Skin epidermis (tissue), 12 donors: ENCODE data around the gene KRT72.
A peak's percentile ranks its signal among the peaks of the same experiment; 100 is the strongest.

ENCODE experiments used
- H3K27ac ChIP-seq, 21 experiments: fragments of 200-600 bp; sonication (generic) in 11 of 21; one replicate each; pipeline ENCODE4 v1.5.0; 2020; ENCODE audit warnings: mild to moderate bottlenecking in 3 of 21, inconsistent platforms in 2 of 21, moderate library complexity in 2 of 21
- H3K4me3 ChIP-seq, 7 experiments: fragments of 200-600 bp; sonication (generic) in 2 of 7; one replicate each; pipeline ENCODE4 v1.5.0; 2020; ENCODE audit warnings: inconsistent platforms in 2 of 7, mild to moderate bottlenecking in 2 of 7, moderate library complexity in 1 of 7

The KRT72 gene

DNA sequence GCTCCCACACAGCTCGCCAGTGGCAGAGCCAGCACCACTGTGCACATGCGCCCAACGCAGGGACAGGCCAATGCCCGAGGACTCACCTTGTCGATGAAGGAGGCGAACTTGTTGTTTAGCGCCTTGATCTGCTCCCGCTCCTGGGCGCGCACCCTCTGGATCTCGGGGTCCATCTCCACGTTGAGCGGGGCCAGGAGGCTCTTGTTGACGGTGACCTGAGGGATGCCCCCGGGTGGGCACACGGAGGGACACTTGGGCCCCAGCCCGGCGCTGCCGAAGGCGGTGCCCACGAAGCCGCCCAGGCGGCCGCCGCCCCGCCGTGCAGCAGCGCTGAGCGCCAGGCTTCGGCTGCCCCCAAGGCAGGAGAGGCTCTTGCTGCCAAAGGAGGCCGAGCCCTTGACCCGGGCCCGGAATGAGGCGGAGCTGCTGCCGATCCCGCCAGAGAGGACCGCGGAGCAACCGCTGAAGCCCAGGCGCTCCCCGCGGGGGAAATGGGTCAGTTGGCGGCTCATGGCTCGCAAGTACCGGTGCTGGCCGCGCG lies at the start of gene KRT72:
Gene KRT72, minus strand, starts transcription at position 523 of the 541 bp plus-strand sequence. Its CDS starts 11 bp downstream, at position 512.
- no peak within 1 kb of the TSS for H3K27ac ChIP-seq
- H3K4me3 ChIP-seq: no peak within 1 kb of the TSS

DNA sequence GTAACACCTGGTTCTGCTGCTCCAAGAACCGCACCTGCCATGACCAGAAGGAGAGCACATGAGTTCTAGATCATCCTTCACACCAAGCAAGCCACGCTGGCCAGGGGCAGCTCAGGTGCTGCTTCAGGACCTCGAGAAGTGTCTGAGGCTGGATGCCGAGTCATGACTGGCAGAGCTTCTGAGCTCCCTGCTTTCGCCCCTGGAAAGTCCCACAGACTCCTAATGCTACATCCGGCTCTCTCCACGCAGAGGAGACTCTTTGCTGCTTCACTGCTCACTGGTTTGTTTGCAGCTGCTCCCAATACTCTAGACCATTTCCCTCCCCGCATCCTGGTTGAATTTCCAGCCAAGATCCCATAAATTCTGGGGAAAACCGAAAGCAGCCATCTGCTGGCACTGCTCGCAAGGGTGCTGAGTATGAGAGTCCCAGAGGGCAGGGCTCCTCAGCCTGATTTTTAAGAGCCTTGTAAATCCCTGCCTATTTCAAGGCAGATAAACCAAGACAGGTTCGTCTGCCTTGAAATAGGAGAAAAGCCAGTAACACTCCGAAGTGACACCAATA lies 49.3 kb upstream of the KRT72 start:
- H3K4me3 ChIP-seq: no peak overlapping the region
- H3K27ac ChIP-seq: peak overlapping the region in 11 of 21 experiments; percentile 6 to 50 (median 23)

- Histone ChIP-seq H3K27ac (no peak overlapping the region), H3K4me3 (no peak overlapping the region)
These were observed 47.8 kb upstream of the KRT72 start for GRCh38 chr12:52649066-52649465.

GRCh38 chr12:52648012-52648550 lies 46.8 kb upstream of the KRT72 start:
- H3K27ac ChIP-seq: no peak overlapping the region
- no peak overlapping the region for H3K4me3 ChIP-seq

GRCh38 chr12:52647601-52648000 lies 46.3 kb upstream of the KRT72 start:
- no peak overlapping the region for H3K27ac ChIP-seq
- H3K4me3 ChIP-seq: no peak overlapping the region

DNA sequence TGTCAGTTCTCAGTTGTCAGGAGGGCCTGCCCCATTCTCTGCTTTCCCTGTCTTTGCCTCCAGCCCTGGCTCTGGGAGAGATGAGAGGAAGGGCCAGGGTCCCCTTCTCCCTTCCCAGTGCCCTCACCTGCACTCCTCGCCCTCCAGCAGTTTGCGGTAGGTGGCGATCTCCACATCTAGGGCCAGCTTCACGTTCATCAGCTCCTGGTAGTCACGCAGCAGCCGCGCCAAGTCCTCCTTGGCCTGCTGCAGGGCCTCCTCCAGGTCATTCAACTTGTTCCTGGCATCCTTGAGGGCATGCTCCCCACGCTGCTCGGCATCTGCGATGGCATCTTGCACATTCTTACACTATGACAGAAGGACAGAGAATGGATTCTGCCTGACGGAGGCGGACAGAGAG lies 45.4 kb upstream of the KRT72 start:
- H3K27ac ChIP-seq: no peak overlapping the region
- no peak overlapping the region for H3K4me3 ChIP-seq

GRCh38 chr12:52645982-52646381 lies 44.7 kb upstream of the KRT72 start:
- H3K27ac ChIP-seq: peak overlapping the region in 5 of 21 experiments; percentile 1 to 65 (median 24)
- H3K4me3 ChIP-seq: no peak overlapping the region

- peak overlapping the region in 5 of 21 experiments; percentile 23 to 65 (median 50) for H3K27ac ChIP-seq
- H3K4me3 ChIP-seq: no peak overlapping the region
These were observed 44.0 kb upstream of the KRT72 start for GRCh38 chr12:52645120-52645761.

- Histone ChIP-seq H3K4me3 (no peak overlapping the region), H3K27ac (no peak overlapping the region)
These were observed 42.8 kb upstream of the KRT72 start for GRCh38 chr12:52644078-52644415.

GRCh38 chr12:52643233-52644077 lies 42.2 kb upstream of the KRT72 start:
- Histone ChIP-seq H3K27ac (no peak overlapping the region), H3K4me3 (no peak overlapping the region)

GRCh38 chr12:52641468-52641867 lies 40.2 kb upstream of the KRT72 start:
- no peak overlapping the region for H3K27ac ChIP-seq
- H3K4me3 ChIP-seq: no peak overlapping the region

DNA sequence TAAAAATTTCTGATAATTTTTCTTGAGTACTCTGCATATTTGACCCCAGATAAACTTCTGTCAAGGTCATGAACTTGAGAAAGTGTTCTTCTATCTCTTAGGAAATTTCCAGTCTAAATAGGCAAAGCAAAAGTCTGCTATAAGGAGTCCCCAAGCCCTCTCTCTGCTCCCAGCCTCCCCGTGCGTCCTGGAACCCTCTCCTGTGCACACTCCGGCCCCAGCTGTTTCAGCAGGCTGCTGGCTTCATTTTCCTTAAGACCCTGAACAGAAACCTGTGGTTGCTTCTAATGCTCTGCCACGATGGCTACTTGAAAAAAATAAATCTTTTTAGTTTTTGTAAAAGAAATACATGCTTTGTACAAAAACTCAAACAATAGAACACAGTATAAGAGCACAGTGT lies 36.0 kb upstream of the KRT72 start:
- no peak overlapping the region for H3K4me3 ChIP-seq
- H3K27ac ChIP-seq: no peak overlapping the region

- H3K4me3 ChIP-seq: no peak overlapping the region
- no peak overlapping the region for H3K27ac ChIP-seq
These were observed 35.5 kb upstream of the KRT72 start for GRCh38 chr12:52636592-52637258.

- H3K27ac ChIP-seq: no peak overlapping the region
- no peak overlapping the region for H3K4me3 ChIP-seq
These were observed 34.9 kb upstream of the KRT72 start for GRCh38 chr12:52636189-52636588.

- Histone ChIP-seq H3K27ac (no peak overlapping the region), H3K4me3 (no peak overlapping the region)
These were observed 33.2 kb upstream of the KRT72 start for GRCh38 chr12:52634266-52635056.

DNA sequence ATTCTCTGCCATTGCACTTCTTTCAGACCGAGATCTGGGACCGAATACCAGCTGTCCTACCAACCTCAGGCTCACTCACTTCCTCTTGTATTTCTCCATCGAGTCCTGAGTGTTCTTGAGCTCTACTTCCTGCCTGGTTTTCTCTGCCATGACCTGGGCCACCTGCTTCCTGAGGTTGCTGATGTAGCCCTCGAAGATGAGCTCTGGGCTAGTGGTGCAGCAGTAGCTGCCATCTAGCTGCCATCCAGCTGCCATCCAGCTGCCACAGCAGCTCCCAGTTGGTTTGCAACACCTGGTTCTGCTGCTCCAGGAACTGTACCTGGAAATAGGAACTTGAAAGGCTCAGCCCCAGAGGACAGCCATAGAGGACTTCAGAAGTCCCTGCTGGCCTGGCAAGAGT lies 32.1 kb upstream of the KRT72 start:
- no peak overlapping the region for H3K4me3 ChIP-seq
- no peak overlapping the region for H3K27ac ChIP-seq

- H3K27ac ChIP-seq: no peak overlapping the region
- no peak overlapping the region for H3K4me3 ChIP-seq
These were observed 31.4 kb upstream of the KRT72 start for GRCh38 chr12:52632656-52633055.

DNA sequence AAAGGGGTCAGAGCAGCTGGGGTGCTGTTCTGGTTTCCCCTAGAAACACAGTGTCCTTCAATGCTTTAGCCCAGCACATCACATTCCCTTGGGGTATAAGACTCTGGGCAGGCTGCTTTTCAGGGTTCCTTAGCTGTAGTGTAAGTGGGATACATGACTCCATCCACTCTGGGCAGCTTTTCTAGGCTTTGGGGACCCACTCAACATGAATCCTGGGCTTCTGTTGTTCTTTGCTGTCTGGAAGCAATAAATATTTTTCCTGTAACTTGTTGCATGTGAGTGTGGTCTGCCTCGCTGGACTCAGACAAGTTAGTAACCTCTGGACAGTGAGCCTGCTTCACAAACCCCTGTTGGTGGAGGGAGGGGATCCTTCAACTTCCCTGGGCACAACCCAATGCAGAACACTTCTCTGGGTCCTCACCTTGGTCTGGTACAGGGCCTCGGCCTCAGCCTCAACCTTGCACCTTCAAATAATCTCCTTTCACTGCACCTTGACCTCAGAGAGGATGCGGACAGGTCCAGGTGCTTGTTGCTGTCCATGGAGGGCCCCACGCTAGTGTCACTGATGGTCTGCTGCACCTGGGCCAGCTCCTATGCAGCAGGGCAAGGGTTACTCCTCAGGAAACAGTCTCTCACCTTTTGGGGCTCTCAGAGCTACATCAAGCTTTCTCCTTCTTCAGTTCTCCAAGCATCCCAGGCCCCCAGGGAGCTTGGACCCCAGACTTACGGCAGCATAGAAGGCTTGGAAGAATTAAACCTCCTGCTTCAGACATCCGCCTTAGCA lies 30.6 kb upstream of the KRT72 start:
- no peak overlapping the region for H3K27ac ChIP-seq
- H3K4me3 ChIP-seq: no peak overlapping the region
